HL-60 (cell line): ENCODE data around the gene TPM3.
"Not testable (repeated sequence)": the region's sequence is repeated elsewhere in the genome, so short reads cannot be mapped to it uniquely, and the experiment has no call there.

ENCODE experiments used
- DNase-seq, 2 experiments: peaks; one replicate each; pipeline ENCODE4 v3.0.0-alpha.2; 2010 to 2020; ENCODE audit warnings: low read depth in 1 of 2, low spot score in 1 of 2
- H3K27ac ChIP-seq: fragments of 250-450 bp; sonication (Bioruptor Pico); replicated peaks from 2 replicates; pipeline ENCODE4 v1.5.1; 2020; ENCODE audit warnings: mild to moderate bottlenecking, moderate library complexity
- H3K27me3 ChIP-seq: fragments of 250-450 bp; sonication (Bioruptor Pico); 2 replicates; pipeline ENCODE4 v1.5.1; 2021; ENCODE audit warnings: mild to moderate bottlenecking, moderate library complexity; ENCODE audit not compliant: insufficient read depth, poor library complexity, severe bottlenecking
- H3K4me3 ChIP-seq: replicated peaks from 2 replicates; pipeline ENCODE4 v1.5.1; 2011; ENCODE audit warnings: mild to moderate bottlenecking, control low read depth, low read length; ENCODE audit not compliant: insufficient read depth
- GABPA ChIP-seq: IDR thresholded peaks from 2 replicates; pipeline ENCODE4 v1.6.1; 2012; ENCODE audit warnings: low read depth
- POLR2AphosphoS5 ChIP-seq: IDR thresholded peaks from 2 replicates; pipeline ENCODE4 v1.6.1; 2012; ENCODE audit warnings: low read depth
- SPI1 ChIP-seq: IDR thresholded peaks from 2 replicates; pipeline ENCODE4 v1.6.1; 2012; ENCODE audit warnings: low read depth, mild to moderate bottlenecking, borderline replicate concordance
- TF ChIP-seq, protein P1 (sequence below): IDR thresholded peaks from 2 replicates; pipeline ENCODE4 v1.6.1; 2012; ENCODE audit warnings: low read depth; ENCODE audit not compliant: insufficient replicate concordance
- TF ChIP-seq, protein P2 (sequence below): IDR thresholded peaks from one replicate; pipeline ENCODE4 v1.5.1; 2011; ENCODE audit warnings: low read length, control low read depth, inconsistent platforms; ENCODE audit not compliant: insufficient read depth

Gene TPM3

DNA sequence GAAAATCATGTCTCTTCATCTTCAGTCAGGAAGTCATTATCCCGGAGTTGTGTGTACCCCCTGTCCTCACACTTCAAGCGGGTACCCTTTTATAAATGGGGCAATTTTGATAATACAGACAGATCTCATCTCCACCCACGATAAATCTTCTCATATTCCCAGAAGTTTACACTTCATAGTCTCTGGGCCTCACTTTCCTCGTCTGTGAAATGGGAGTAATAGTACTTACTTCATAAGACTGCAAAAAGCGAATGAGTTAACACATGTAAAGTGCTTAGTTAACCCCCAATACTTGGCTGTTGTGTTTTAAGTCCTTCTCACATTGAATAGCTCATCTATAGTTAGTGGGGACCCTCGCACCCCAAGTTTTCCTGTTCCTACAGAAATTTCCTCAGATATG is 37.8 kb downstream of the TPM3 start:
- TF ChIP-seq, protein P1, sequence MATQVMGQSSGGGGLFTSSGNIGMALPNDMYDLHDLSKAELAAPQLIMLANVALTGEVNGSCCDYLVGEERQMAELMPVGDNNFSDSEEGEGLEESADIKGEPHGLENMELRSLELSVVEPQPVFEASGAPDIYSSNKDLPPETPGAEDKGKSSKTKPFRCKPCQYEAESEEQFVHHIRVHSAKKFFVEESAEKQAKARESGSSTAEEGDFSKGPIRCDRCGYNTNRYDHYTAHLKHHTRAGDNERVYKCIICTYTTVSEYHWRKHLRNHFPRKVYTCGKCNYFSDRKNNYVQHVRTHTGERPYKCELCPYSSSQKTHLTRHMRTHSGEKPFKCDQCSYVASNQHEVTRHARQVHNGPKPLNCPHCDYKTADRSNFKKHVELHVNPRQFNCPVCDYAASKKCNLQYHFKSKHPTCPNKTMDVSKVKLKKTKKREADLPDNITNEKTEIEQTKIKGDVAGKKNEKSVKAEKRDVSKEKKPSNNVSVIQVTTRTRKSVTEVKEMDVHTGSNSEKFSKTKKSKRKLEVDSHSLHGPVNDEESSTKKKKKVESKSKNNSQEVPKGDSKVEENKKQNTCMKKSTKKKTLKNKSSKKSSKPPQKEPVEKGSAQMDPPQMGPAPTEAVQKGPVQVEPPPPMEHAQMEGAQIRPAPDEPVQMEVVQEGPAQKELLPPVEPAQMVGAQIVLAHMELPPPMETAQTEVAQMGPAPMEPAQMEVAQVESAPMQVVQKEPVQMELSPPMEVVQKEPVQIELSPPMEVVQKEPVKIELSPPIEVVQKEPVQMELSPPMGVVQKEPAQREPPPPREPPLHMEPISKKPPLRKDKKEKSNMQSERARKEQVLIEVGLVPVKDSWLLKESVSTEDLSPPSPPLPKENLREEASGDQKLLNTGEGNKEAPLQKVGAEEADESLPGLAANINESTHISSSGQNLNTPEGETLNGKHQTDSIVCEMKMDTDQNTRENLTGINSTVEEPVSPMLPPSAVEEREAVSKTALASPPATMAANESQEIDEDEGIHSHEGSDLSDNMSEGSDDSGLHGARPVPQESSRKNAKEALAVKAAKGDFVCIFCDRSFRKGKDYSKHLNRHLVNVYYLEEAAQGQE: no peak
- no peak for TF ChIP-seq GABPA
- Histone ChIP-seq H3K27ac (no peak overlapping the region), H3K4me3 (no peak overlapping the region), H3K27me3 (no peaks in the 10 kb centered on the region)
- no peak for DNase-seq

DNA sequence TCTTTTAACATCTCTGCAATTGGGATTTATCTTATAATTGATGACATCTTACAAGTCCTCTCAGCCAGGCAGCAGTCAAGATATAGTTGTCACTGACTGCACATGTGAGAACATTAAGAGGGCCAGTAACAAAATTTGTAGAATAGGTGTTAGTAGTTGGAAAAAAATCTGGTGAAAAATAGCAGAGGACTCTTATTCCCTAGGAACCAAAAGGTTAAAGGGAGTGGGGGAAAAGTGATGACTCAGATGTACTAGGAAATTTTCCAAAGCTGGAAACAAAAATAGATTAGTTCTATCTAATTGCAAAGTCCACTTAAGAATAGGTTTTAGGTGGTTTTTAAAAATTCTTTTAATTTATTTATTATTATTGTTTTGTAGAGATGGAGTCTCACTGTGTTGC is 40.6 kb downstream of the TPM3 start:
- H3K27me3 ChIP-seq: no peaks in the 10 kb centered on the region
- TF ChIP-seq, protein P1: no peak
- TF ChIP-seq GABPA (no peak), SPI1 (no peak), POLR2AphosphoS5 (no peak)
- TF ChIP-seq, protein P2, sequence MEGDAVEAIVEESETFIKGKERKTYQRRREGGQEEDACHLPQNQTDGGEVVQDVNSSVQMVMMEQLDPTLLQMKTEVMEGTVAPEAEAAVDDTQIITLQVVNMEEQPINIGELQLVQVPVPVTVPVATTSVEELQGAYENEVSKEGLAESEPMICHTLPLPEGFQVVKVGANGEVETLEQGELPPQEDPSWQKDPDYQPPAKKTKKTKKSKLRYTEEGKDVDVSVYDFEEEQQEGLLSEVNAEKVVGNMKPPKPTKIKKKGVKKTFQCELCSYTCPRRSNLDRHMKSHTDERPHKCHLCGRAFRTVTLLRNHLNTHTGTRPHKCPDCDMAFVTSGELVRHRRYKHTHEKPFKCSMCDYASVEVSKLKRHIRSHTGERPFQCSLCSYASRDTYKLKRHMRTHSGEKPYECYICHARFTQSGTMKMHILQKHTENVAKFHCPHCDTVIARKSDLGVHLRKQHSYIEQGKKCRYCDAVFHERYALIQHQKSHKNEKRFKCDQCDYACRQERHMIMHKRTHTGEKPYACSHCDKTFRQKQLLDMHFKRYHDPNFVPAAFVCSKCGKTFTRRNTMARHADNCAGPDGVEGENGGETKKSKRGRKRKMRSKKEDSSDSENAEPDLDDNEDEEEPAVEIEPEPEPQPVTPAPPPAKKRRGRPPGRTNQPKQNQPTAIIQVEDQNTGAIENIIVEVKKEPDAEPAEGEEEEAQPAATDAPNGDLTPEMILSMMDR: no peak
- H3K27ac ChIP-seq: no peak overlapping the region
- DNase-seq: no peak
- H3K4me3 ChIP-seq: no peak overlapping the region

DNA sequence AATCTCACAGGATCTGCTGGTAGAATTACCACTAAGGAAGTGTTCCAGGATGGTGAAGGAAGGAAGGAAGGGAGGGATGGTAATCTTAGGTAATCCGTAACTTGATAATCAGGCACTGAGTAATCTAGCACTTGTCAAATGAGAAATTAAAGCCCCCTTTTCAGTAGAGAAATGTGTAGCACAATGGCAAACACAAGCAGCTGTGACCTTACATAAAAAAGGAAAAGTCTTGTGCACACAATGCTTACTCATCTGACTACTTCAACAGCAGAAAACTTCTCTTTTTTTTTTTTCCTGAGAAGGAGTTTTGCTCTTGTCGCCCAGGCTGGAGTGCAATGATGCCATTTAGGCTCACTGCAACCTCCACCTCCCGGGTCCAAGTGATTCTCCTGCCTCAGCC is 43.1 kb downstream of the TPM3 start:
- H3K27me3 ChIP-seq: no peaks in the 10 kb centered on the region
- H3K27ac ChIP-seq: peak overlapping the region; percentile 23
- DNase-seq: peak in 1 of 2 experiments; percentile 18
- TF ChIP-seq POLR2AphosphoS5: no peak
- H3K4me3 ChIP-seq: no peak overlapping the region

DNA sequence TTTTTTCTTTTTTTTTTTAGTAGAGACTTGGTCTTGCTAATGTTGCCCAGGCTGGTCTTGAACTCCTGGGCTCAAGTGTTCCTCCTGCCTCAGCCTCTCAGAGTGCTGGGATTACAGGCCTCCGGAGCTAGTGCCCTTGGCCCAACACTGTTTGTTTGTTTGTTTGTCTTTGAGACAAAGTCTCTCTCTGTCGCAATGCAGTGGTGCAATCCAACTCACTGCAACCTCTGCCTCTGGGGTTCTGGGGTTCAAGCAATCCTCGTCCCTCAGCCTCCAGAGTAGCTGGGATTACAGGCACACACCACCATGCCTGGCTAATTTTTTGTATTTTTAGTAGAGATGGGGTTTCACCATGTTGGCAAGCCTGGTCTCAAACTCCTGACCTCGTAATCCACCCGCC is 44.4 kb downstream of the TPM3 start:
- not testable (repeated sequence) for DNase-seq, H3K27me3 ChIP-seq, H3K27ac ChIP-seq, H3K4me3 ChIP-seq

DNA sequence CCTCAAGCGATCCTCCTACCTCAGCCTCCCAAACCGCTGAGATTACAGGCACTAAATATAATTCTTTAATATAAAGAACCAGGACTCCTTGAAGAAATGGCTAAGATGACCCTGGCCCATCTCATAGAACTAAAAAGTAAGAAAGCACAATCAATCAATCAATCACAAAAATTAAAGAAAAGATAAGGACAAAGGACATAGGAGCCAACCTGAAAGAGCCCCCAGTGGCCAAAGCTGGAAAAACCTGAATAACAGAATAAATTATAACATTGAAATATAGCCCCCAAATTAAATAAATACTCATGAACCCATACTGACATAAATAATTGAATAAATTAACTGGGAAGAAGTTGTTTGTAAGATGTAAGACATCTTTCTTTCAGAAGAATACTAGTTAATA is 45.9 kb downstream of the TPM3 start:
- Histone ChIP-seq H3K27me3 (no peaks in the 10 kb centered on the region), H3K4me3 (no peak overlapping the region), H3K27ac (no peak overlapping the region)
- no peak for DNase-seq
- no peak for TF ChIP-seq GABPA
- no peak for TF ChIP-seq SPI1
- TF ChIP-seq, protein P2: no peak
- no peak for TF ChIP-seq POLR2AphosphoS5
- TF ChIP-seq, protein P1: no peak
